G401.6 (cell line): ENCODE results near the gene ISLR.

Experiments
- FAIRE-seq: peaks from 2 replicates; lab custom pipeline; 2012; peaks lifted over from hg19 to GRCh38; lab: Jason Lieb, UNC

The ISLR gene

DNA sequence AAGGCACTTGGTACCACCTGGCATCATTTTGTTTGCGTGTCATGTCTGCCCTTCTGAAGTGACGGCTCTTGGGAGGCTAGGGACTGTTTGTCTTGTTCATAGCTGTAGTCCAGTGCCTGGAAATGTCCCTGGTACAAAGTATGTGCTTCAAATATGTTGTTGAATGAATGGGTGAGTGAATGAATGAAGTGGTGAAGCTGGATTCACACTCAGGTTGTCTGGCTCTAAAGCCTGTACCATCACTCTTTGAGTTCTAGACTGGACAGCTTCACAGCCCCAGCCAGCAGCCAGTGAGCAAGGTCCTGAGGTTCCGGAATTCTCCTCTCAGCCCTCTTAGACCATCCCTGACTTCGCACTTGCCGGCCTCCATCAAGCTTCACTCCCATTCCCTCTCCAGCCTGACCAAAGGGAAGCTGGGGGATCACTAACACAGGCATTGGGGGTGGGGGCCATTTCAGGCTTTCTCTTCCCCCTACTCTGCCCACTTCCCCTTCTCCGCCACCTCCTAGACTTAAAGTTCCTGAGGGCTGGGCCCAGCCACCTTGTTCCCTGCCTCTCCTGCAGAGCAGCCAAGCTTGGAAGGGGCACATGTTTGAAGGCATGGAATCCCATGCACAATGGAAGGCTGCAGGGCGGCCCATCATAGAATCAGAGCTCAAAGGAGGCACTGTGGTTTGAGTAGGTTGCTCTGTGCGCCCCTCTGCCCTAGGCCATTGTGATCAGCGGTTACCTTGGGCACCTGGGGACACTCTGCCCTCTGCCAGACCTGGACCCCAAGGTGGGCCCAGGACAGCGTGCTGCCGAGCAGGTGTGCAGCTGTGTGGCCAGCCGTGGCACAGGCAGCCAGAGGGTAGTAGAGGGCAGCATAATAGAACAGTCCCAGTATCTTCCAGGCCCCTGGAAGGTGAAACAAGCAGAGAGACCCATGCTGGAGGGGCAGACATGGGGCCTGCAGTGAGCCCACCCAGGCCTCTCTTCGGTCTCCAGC is 21.4 kb downstream of the ISLR start:
- FAIRE-seq = no peak

DNA sequence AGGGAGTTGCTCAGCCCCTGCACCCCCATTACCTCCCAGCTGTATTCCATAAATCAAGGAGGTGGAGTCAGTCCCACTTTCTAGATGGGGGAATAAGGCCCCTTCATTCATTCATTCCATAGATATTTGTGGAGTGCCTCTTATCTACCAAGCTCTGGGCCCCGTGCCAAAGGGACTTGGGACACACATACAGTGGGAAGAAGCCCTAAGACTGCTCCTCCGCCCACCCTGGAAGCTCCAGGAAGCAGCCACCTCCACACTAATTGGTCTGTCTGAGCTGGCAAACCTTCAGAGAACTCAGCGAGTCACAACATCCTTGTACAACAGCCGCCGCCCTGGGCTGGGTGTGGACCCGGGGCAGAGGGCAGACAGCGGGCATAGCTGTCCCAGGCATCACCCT is 22.7 kb downstream of the ISLR start:
- no peak for FAIRE-seq

GRCh38 chr15:74197176-74197965 is 23.9 kb downstream of the ISLR start:
- FAIRE-seq = no peak

GRCh38 chr15:74199297-74199652 is 25.8 kb downstream of the ISLR start:
- no peak for FAIRE-seq

- FAIRE-seq = no peak
Measured at GRCh38 chr15:74200412-74200815, 26.9 kb downstream of the ISLR start.

DNA sequence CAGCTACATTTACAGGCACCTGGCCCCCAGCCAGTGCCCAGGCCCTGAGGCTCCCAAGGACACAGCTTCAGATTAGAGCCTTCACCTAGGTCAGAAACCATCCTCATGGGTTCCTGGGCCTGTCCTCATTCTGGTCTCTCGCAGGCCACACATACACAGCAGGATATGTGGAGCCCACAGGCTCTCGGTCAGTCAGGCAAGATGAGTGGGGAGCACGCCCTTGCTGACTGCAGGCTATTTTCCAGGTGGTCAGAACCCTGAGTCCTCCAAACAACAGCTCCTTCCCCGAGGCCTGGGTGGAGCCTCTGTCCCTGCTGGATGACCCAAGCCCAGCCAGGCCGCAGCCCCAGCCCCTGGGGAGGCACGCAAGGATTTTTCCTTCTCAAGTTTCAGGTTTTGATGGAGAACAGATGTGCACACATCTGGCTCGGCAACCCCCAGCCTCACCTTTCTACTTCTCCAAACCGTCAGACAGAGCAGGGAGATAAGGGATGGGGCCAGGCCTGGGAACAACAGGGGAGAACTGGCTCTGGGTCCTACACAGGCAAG is 27.4 kb downstream of the ISLR start:
- no peak for FAIRE-seq

DNA sequence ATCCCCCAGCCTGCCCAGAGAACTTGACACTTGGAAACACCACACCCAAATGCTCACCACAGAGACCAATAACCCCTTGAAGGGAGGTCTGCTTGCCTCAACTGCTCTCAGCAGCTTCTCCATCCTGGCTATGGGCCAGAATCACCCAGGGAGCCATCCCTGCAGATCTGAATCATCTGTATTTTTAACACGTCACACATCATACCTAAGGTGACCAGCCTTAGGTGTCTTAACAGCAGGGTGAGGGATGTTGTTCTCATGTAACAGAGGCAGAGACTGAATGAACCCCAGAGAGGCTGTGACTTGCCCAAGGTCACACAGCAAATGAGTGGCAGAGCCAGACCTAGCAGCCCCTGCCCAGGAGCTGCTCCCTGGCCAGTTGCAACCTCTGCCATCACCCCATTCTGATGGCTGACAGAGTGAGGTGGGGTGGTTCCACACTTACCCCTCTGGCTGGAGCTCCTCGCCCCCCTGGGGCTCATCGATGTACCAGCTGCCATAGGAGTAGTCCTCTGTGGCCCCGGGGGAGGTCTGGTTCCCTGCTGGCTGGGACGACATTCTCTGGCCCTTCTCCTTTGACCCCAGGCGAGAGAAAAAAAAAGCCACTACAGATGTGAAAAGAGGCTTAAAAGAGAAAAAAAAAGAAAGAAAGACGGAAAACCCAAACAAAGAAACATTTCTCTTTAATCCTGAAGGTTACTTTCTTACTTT is 28.4 kb downstream of the ISLR start:
- no peak for FAIRE-seq

- no peak for FAIRE-seq
Measured at GRCh38 chr15:74202452-74203401, 29.2 kb downstream of the ISLR start, which contains the start of gene STRA6. STRA6 (minus strand) TSS chr15:74202787; CDS start chr15:74202267, 520 bp downstream.

DNA sequence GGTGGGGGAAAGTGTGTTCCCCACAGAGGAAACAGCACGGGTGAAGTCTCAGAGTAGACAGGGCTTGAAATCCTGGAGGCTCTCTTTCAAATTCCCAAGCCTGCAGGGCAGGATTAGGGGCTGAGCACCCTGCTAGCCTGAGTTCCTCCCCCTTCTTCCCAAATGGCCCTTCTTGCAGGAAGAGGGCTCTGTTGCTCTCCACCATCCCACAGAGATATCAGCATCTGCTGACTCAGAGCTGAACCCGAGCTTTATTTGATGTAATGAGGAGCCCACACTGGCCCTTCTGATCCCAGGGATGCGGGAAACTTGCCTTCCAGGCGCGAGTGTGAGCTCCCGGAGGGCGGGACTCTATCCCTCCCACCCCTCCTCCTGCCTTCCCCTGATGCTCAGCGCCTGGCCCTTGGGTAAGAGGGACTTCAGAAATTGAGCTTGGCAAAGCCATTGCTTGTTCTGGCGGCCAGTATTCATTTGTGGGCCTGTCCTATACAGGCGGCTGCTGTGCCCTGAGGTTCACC is 30.5 kb downstream of the ISLR start:
- no peak for FAIRE-seq

GRCh38 chr15:74205582-74205947 is 32.1 kb downstream of the ISLR start:
- no peak for FAIRE-seq

DNA sequence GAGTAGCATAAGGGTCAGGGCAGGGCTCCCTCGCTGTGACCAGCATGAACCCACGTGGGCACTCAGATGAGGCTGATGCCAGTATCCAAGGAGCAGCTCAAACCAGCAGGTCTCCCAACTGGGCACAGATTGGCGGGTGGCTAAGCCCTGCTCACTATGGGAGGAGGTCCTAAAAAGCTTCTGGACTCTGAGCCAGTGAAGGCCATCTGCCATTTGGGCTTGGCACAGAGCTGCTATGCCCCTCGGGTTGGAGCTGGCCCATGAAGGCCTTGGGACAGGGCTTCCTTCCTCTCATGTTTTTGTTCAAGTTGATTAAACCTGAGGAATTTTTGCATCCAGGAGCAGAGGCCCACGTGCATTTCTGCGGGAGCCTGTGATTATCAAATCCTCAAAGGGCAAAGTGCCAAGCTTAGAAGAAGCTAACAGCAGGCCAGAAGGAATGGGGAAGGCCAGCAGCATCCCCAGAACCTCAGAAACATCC is 33.3 kb downstream of the ISLR start:
- no peak for FAIRE-seq

DNA sequence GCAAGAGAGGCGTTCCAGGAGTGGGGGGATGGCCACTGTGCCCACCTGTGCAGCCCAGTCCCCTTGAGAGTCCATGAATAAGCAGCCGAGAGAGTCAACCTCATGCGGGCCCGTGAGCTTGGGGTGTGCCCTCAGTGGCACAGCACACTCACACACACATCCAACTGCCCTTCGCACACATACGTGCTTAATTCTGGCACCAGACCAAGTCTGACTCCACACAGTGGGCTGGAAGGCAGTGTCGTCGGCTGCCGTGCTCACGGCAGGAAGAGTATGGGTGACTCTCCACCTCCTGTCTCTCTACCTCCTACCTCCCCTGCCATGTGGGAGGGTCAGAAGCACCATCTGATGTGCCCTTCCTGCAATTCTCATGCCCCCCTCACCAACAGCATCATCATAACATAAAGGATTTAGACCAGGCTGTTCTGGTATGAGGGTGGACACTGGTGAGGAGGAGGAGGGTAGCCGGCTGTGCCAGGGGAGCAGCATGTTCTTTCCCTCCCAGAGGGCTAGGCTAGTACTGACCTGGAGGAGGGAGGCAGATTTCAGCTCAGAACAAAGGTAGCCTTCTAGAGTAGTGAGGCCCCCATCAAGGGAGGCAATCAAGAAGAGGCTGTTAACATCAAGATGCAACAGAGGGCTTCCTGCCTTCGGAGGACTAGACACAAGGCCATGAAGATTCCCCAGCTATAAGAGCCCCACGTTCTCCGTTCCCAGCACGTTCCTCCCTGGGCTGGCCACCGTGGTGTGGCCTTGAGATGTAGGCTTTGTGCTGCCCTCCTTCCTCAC is 34.3 kb downstream of the ISLR start:
- FAIRE-seq = no peak

- no peak for FAIRE-seq
Measured at GRCh38 chr15:74208496-74208895, 35.0 kb downstream of the ISLR start.

DNA sequence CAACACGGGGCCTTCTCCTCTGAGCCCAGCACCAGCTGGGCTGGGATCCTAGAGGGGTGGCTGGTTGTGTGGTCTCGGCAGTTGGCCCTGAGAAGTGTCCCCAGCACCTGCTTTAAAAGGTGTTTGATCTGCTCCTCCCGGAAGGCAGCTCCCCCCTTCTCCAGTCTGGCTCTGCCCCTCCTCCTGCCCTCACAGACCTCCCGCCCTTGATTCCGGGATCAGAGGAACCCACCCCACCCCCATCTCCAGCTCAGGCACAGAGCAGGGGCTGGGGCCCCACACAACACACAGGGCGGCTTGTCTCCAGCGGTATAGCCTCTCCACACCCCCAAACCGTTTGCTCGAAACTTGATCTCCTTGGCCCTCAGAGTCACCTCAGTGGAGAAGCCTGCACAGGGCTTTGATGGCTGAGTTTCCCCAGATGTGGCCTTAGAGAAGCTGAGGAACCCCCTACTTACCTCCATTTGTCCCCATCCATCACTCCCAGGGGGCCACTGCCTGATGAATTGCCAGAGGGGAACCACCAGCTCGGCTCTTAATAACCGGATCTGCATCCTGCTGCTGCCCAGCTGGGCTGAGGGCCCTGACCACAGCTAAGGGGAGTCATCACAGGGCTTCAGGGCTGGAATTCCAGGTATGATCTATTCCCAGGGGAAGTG is 35.5 kb downstream of the ISLR start:
- FAIRE-seq = no peak

DNA sequence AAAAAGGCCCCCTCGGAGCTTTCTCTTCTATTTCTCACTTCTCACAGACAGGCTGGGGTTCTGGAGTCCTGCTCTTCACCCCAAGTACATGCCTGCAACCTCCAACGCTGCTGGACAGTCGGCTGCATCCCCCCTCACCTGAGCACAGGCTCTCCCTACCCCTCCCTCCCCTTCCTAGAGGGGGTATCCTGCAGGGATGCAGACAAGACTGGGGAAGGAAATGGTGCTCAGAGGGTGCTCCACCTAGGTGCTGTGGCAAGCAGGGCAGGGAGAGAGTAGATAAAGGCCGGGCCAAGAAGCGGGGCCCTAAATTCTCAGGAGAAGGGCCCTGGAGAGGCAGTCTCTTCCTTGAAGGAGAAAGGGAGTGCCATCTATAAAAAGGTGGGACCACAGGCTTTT is 36.0 kb downstream of the ISLR start:
- no peak for FAIRE-seq

GRCh38 chr15:74209997-74210671 is 36.6 kb downstream of the ISLR start:
- no peak for FAIRE-seq

GRCh38 chr15:74210729-74211128 is 37.2 kb downstream of the ISLR start:
- no peak for FAIRE-seq

DNA sequence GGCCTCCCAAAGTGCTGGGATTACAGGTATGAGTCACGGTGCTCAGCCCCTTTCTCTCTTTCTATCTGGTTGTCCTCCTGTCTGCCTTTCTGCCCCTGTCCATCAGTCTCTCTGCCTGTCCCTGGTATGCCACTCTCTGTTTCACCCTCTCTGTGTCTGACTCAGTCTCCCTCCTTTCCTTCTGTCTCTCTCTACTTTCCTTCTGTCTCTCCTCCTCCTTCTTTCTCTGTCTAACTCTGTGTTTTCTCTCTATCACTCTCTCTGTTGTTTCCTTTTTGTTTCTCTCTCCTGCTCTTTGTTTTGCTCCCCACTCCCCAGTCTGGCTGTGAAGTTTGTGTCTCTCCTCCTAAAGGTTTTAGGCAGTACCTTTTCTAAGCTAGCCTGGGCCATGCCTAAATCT is 38.1 kb downstream of the ISLR start:
- FAIRE-seq = no peak

DNA sequence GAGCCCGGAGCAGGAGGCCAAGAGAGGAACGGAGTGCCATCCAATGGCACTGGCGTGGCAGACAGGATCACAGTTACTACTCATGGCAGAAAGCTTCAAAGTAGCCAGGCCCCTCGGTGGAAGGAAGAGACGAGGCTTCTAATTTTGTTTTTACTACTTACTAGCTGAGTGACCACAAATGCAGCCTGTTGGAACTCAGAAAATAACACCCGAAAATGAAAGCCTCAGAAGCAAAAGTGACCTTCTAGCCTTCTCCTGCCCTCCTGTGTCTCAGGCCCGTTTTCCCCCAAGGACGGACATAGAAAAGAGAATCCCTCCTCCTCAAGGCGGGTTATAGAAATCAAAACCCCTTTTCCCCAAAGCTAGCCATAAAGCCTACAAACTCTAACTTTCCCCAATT is 39.0 kb downstream of the ISLR start:
- FAIRE-seq = no peak
